H1 (cell line): Measurements from ENCODE around the gene BCAR1. TPM values are rescaled to one million over a fixed set of nuclear protein-coding genes. Genes with fewer than 3 reads are reported as not detected.

Source experiments
- GTF2F1 ChIP-seq: IDR thresholded peaks from 2 replicates; pipeline ENCODE4 v1.6.1; 2012; ENCODE audit warnings: low read depth, low read length, improper control_type of control experiment, borderline replicate concordance
- polyA plus RNA-seq, 7 experiments: library from polyadenylated mRNA; depleted of rRNA in 3 of 7; stranded (reverse) in 5 of 7; unstranded in 2 of 7; fragments of >200 nt in 5 of 7; fragments of 200-250 nt in 2 of 7; gene quantifications; 1 replicate in 5 of 7; 2 replicates in 1 of 7; 4 replicates in 1 of 7; pipeline versions ENCODE4 v1.2.1 to v1.2.3, GENCODE V29; 2011 to 2013; ENCODE audit warnings: missing spikeins in 2 of 7, mixed read lengths in 2 of 7
- total RNA-seq: library from RNA; stranded (reverse); fragmentation: NEBNext Ultra II Directional; extraction: Animal tissue kit (Norgen Biotek cat#: 25700); gene quantifications from 2 replicates; pipeline ENCODE4 v1.2.1, GENCODE V29; 2021
- TF ChIP-seq, protein P1 (sequence below): fragments of 300-600 bp; sonication (generic); IDR thresholded peaks from 2 replicates; pipeline ENCODE4 v1.7.1; 2012; ENCODE audit warnings: low read length, moderate library complexity, mild to moderate bottlenecking, inconsistent platforms; ENCODE audit not compliant: insufficient replicate concordance

The BCAR1 gene
- total and polyA plus RNA-seq, 2 of the 8 experiments (the other 6 are each of a cell fraction or from before 2014, with no cell fraction given) = 59.8 to 105 TPM

DNA sequence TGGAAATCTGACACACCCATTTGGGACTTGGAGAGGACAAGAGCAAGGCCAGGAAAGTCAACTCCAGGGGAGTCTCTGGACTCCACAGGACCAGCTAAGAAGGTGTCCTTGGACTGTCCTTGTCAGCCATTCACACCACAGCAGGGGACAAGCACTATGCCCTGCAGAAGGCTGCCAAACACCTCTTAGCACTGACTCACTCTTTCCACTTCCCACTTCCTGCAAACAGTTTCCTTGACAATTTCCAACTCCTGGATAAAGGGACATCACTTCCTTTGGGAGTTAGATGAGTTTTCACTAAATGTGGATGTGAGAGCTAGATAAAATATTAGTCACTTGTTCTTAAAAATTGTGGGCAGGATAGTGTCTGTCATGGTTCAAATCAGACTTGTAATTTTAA, 37.8 kb upstream of the BCAR1 start (continued):
- TF ChIP-seq, protein P1, sequence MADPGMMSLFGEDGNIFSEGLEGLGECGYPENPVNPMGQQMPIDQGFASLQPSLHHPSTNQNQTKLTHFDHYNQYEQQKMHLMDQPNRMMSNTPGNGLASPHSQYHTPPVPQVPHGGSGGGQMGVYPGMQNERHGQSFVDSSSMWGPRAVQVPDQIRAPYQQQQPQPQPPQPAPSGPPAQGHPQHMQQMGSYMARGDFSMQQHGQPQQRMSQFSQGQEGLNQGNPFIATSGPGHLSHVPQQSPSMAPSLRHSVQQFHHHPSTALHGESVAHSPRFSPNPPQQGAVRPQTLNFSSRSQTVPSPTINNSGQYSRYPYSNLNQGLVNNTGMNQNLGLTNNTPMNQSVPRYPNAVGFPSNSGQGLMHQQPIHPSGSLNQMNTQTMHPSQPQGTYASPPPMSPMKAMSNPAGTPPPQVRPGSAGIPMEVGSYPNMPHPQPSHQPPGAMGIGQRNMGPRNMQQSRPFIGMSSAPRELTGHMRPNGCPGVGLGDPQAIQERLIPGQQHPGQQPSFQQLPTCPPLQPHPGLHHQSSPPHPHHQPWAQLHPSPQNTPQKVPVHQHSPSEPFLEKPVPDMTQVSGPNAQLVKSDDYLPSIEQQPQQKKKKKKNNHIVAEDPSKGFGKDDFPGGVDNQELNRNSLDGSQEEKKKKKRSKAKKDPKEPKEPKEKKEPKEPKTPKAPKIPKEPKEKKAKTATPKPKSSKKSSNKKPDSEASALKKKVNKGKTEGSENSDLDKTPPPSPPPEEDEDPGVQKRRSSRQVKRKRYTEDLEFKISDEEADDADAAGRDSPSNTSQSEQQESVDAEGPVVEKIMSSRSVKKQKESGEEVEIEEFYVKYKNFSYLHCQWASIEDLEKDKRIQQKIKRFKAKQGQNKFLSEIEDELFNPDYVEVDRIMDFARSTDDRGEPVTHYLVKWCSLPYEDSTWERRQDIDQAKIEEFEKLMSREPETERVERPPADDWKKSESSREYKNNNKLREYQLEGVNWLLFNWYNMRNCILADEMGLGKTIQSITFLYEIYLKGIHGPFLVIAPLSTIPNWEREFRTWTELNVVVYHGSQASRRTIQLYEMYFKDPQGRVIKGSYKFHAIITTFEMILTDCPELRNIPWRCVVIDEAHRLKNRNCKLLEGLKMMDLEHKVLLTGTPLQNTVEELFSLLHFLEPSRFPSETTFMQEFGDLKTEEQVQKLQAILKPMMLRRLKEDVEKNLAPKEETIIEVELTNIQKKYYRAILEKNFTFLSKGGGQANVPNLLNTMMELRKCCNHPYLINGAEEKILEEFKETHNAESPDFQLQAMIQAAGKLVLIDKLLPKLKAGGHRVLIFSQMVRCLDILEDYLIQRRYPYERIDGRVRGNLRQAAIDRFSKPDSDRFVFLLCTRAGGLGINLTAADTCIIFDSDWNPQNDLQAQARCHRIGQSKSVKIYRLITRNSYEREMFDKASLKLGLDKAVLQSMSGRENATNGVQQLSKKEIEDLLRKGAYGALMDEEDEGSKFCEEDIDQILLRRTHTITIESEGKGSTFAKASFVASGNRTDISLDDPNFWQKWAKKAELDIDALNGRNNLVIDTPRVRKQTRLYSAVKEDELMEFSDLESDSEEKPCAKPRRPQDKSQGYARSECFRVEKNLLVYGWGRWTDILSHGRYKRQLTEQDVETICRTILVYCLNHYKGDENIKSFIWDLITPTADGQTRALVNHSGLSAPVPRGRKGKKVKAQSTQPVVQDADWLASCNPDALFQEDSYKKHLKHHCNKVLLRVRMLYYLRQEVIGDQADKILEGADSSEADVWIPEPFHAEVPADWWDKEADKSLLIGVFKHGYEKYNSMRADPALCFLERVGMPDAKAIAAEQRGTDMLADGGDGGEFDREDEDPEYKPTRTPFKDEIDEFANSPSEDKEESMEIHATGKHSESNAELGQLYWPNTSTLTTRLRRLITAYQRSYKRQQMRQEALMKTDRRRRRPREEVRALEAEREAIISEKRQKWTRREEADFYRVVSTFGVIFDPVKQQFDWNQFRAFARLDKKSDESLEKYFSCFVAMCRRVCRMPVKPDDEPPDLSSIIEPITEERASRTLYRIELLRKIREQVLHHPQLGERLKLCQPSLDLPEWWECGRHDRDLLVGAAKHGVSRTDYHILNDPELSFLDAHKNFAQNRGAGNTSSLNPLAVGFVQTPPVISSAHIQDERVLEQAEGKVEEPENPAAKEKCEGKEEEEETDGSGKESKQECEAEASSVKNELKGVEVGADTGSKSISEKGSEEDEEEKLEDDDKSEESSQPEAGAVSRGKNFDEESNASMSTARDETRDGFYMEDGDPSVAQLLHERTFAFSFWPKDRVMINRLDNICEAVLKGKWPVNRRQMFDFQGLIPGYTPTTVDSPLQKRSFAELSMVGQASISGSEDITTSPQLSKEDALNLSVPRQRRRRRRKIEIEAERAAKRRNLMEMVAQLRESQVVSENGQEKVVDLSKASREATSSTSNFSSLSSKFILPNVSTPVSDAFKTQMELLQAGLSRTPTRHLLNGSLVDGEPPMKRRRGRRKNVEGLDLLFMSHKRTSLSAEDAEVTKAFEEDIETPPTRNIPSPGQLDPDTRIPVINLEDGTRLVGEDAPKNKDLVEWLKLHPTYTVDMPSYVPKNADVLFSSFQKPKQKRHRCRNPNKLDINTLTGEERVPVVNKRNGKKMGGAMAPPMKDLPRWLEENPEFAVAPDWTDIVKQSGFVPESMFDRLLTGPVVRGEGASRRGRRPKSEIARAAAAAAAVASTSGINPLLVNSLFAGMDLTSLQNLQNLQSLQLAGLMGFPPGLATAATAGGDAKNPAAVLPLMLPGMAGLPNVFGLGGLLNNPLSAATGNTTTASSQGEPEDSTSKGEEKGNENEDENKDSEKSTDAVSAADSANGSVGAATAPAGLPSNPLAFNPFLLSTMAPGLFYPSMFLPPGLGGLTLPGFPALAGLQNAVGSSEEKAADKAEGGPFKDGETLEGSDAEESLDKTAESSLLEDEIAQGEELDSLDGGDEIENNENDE = no peak
- TF ChIP-seq GTF2F1 = no peak
